MCF 10A (cell line): ENCODE measurements around the gene PTPRN2. TPM values are rescaled to one million over a fixed set of nuclear protein-coding genes. Genes with fewer than 3 reads are reported as not detected.

ENCODE experiments used
- BruUV-seq: library from RNA; stranded (reverse); fragments of 400-500 nt; replicated peaks from 2 replicates; lab custom pipeline; 2021; lab: Mats Ljungman, UMichigan
- CTCF ChIA-PET: fragments of 300-600 bp; sonication (Branson Sonifier 250); formaldehyde crosslinking; extraction: SDS; loops from one replicate; lab custom pipeline; 2021; ENCODE audit warnings: antibody characterized with exemption, inconsistent platforms; lab: Yijun Ruan, JAX
- POLR2A ChIA-PET: fragments of 300-600, 350-650 bp; sonication (Branson Sonifier 250); formaldehyde crosslinking; extraction: SDS; loops from one replicate; lab custom pipeline; 2020; ENCODE audit warnings: antibody characterized with exemption, inconsistent platforms; lab: Yijun Ruan, JAX
- DNase-seq: peaks from one replicate; pipeline ENCODE4 v3.0.0-alpha.2; 2018; ENCODE audit not compliant: unreplicated experiment
- H3K27ac Mint-ChIP-seq: one replicate; pipeline ENCODE4 v1.8.0; 2022; ENCODE audit warnings: mild to moderate bottlenecking, low read depth, mixed read lengths; ENCODE audit not compliant: unreplicated experiment
- H3K27me3 Mint-ChIP-seq: one replicate; pipeline ENCODE4 v1.8.0; 2022; ENCODE audit warnings: mixed read lengths; ENCODE audit not compliant: insufficient read depth, unreplicated experiment
- H3K36me3 Mint-ChIP-seq: one replicate; pipeline ENCODE4 v1.8.0; 2022; ENCODE audit warnings: mild to moderate bottlenecking, moderate library complexity, mixed read lengths; ENCODE audit not compliant: insufficient read depth, unreplicated experiment
- H3K4me1 Mint-ChIP-seq: one replicate; pipeline ENCODE4 v1.8.0; 2022; ENCODE audit warnings: mixed read lengths; ENCODE audit not compliant: insufficient read depth, unreplicated experiment
- H3K4me3 Mint-ChIP-seq: one replicate; pipeline ENCODE4 v1.8.0; 2022; ENCODE audit warnings: mild to moderate bottlenecking, moderate library complexity, mixed read lengths; ENCODE audit not compliant: unreplicated experiment
- H3K9me3 Mint-ChIP-seq: one replicate; pipeline ENCODE4 v1.8.0; 2022; ENCODE audit warnings: mixed read lengths; ENCODE audit not compliant: unreplicated experiment
- CTCF ChIP-seq: fragments of 200-600 bp; IDR thresholded peaks from one replicate; pipeline ENCODE4 v1.8.0; 2022; ENCODE audit warnings: antibody characterized with exemption, mild to moderate bottlenecking; ENCODE audit not compliant: unreplicated experiment
- intact Hi-C: fragments of 100-400 bp; cut with micrococcal nuclease; formaldehyde crosslinking; loops from 2 replicates; pipeline ENCODE4 v1.14.1; 2022
- total RNA-seq: library from RNA; stranded (reverse); gene quantifications from 2 replicates; pipeline ENCODE4 v1.2.3, GENCODE V29; 2022

PTPRN2 gene
- total RNA-seq, 1 experiment from 2014 or later: 4.5 TPM

- peaks cover 22% of the 10 kb centered on the region for H3K9me3 Mint-ChIP-seq
- no peak for DNase-seq
- POLR2A ChIA-PET: no interaction called here
- no peak overlapping the region for H3K27ac Mint-ChIP-seq
- CTCF ChIA-PET: no interaction called here
- H3K27me3 Mint-ChIP-seq: no peaks in the 10 kb centered on the region
- no peak overlapping the region for H3K4me3 Mint-ChIP-seq
- H3K36me3 Mint-ChIP-seq: peaks cover 6% of the 10 kb centered on the region
- no peaks in the 10 kb centered on the region for H3K4me1 Mint-ChIP-seq
- TF ChIP-seq CTCF: no peak
- intact Hi-C loops: no loop called here
- BruUV-seq: no TSS peak
Observed at GRCh38 chr7:158143196-158144120, 444.2 kb downstream of the PTPRN2 start.

GRCh38 chr7:158142657-158143056, 445.0 kb downstream of the PTPRN2 start:
- ChIA-PET POLR2A (no interaction called here), CTCF (no interaction called here)
- no peaks in the 10 kb centered on the region for H3K4me1 Mint-ChIP-seq
- no peak overlapping the region for H3K27ac Mint-ChIP-seq
- peaks cover 26% of the 10 kb centered on the region for H3K9me3 Mint-ChIP-seq
- no peak for TF ChIP-seq CTCF
- intact Hi-C loops: no loop called here
- no peak for DNase-seq
- no TSS peak for BruUV-seq
- H3K4me3 Mint-ChIP-seq: no peak overlapping the region
- peaks cover 6% of the 10 kb centered on the region for H3K36me3 Mint-ChIP-seq
- no peaks in the 10 kb centered on the region for H3K27me3 Mint-ChIP-seq

GRCh38 chr7:158141806-158142518, 445.7 kb downstream of the PTPRN2 start:
- Mint-ChIP-seq H3K4me3 (no peak overlapping the region), H3K27ac (no peak overlapping the region), H3K9me3 (peaks cover 26% of the 10 kb centered on the region), H3K27me3 (no peaks in the 10 kb centered on the region), H3K36me3 (peaks cover 6% of the 10 kb centered on the region), H3K4me1 (no peaks in the 10 kb centered on the region)
- no peak for DNase-seq
- ChIA-PET POLR2A (no interaction called here), CTCF (interaction anchor here (0.7 kb wide), 1 partner anchor 253 kb away, joined by 3 read pairs; no protein-coding TSS in a partner anchor)
- intact Hi-C loops: no loop called here
- no TSS peak for BruUV-seq
- TF ChIP-seq CTCF: no peak

GRCh38 chr7:158141221-158141582, 446.4 kb downstream of the PTPRN2 start:
- no TSS peak for BruUV-seq
- Mint-ChIP-seq H3K27ac (no peak overlapping the region), H3K36me3 (peaks cover 6% of the 10 kb centered on the region), H3K9me3 (peaks cover 26% of the 10 kb centered on the region), H3K27me3 (no peaks in the 10 kb centered on the region), H3K4me3 (no peak overlapping the region), H3K4me1 (no peaks in the 10 kb centered on the region)
- TF ChIP-seq CTCF: no peak
- CTCF ChIA-PET: no interaction called here
- intact Hi-C loops: no loop called here
- POLR2A ChIA-PET: no interaction called here
- DNase-seq: no peak
